Measurements from ENCODE around the gene CA10. TPM values are rescaled to one million over a fixed set of nuclear protein-coding genes. Genes with fewer than 3 reads are reported as not detected.

Gene CA10
- total RNA-seq, 2 donors from 2014 or later = 0.22 to 0.37 TPM

GRCh38 chr17:51736356-51736755 is 422.2 kb downstream of the CA10 start:
- Histone ChIP-seq H3K9ac (ENCODE audit: extremely low read depth, low read length, poor library complexity, severe bottlenecking) (no peak overlapping the region), H3K27ac (ENCODE audit: low read depth, low read length) (no peak overlapping the region), H3K4me3 (ENCODE audit: low read length) (no peak overlapping the region), H3K27me3 (ENCODE audit: control insufficient read depth, insufficient read depth, low read length, poor library complexity, severe bottlenecking) (no peaks in the 10 kb centered on the region), H3K4me1 (ENCODE audit: control insufficient read depth, insufficient read depth, low read length) (peaks cover 3% of the 10 kb centered on the region), H3K9me3 (ENCODE audit: control insufficient read depth, low read length) (no peaks in the 10 kb centered on the region), H3K36me3 (ENCODE audit: control insufficient read depth, insufficient read depth, low read length) (no peaks in the 10 kb centered on the region)
- Mint-ChIP-seq H3K4me3 (no peak overlapping the region), H3K27ac (no peak overlapping the region), H3K4me1 (peaks cover 31% of the 10 kb centered on the region), H3K27me3 (ENCODE audit: insufficient read depth) (no peaks in the 10 kb centered on the region), H3K9me3 (no peaks in the 10 kb centered on the region), H3K36me3 (ENCODE audit: low read depth) (peaks cover 2% of the 10 kb centered on the region)
- peak; percentile 31 for DNase-seq
- WGBS, 2 experiments (ENCODE audit: insufficient coverage in 1 of 2, insufficient read length in 1 of 2) = 93 to 100% methylated on average over 1 to 2 of the region's 2 CpGs
- TF ChIP-seq CTCF (conservative IDR thresholded peaks at IDR 0.05) = no peak

GRCh38 chr17:51734976-51735375 is 423.5 kb downstream of the CA10 start:
- no peak for TF ChIP-seq CTCF (conservative IDR thresholded peaks at IDR 0.05)
- Mint-ChIP-seq H3K36me3 (ENCODE audit: low read depth) (peaks cover 2% of the 10 kb centered on the region), H3K4me3 (no peak overlapping the region), H3K9me3 (no peaks in the 10 kb centered on the region), H3K4me1 (peaks cover 31% of the 10 kb centered on the region), H3K27me3 (ENCODE audit: insufficient read depth) (no peaks in the 10 kb centered on the region), H3K27ac (no peak overlapping the region)
- no peaks in the 10 kb centered on the region for H3K9me3 ChIP-seq (ENCODE audit: control insufficient read depth, low read length)
- H3K27me3 ChIP-seq (ENCODE audit: control insufficient read depth, insufficient read depth, low read length, poor library complexity, severe bottlenecking) = no peaks in the 10 kb centered on the region
- no peak overlapping the region for H3K27ac ChIP-seq (ENCODE audit: low read depth, low read length)
- no peak for DNase-seq
- H3K36me3 ChIP-seq (ENCODE audit: control insufficient read depth, insufficient read depth, low read length) = no peaks in the 10 kb centered on the region
- H3K9ac ChIP-seq (ENCODE audit: extremely low read depth, low read length, poor library complexity, severe bottlenecking) = no peak overlapping the region
- WGBS, 2 experiments (ENCODE audit: insufficient coverage in 1 of 2, insufficient read length in 1 of 2) = 81 to 100% methylated on average over 1 to 2 of the region's 2 CpGs
- H3K4me3 ChIP-seq (ENCODE audit: low read length) = no peak overlapping the region
- H3K4me1 ChIP-seq (ENCODE audit: control insufficient read depth, insufficient read depth, low read length) = peaks cover 3% of the 10 kb centered on the region

- no peak overlapping the region for H3K4me3 ChIP-seq (ENCODE audit: low read length)
- H3K4me1 Mint-ChIP-seq = peaks cover 31% of the 10 kb centered on the region
- WGBS, 2 experiments (ENCODE audit: insufficient coverage in 1 of 2, insufficient read length in 1 of 2) = 86 to 90% methylated on average over 2 to 4 of the region's 4 CpGs
Measured at GRCh38 chr17:51734462-51734861, 424.1 kb downstream of the CA10 start.

More at GRCh38 chr17:51734462-51734861, 424.1 kb downstream of the CA10 start:
- Histone ChIP-seq H3K9me3 (ENCODE audit: control insufficient read depth, low read length) (no peaks in the 10 kb centered on the region), H3K4me1 (ENCODE audit: control insufficient read depth, insufficient read depth, low read length) (peaks cover 3% of the 10 kb centered on the region), H3K27me3 (ENCODE audit: control insufficient read depth, insufficient read depth, low read length, poor library complexity, severe bottlenecking) (no peaks in the 10 kb centered on the region), H3K36me3 (ENCODE audit: control insufficient read depth, insufficient read depth, low read length) (no peaks in the 10 kb centered on the region), H3K9ac (ENCODE audit: extremely low read depth, low read length, poor library complexity, severe bottlenecking) (no peak overlapping the region), H3K27ac (ENCODE audit: low read depth, low read length) (no peak overlapping the region)
- H3K9me3 Mint-ChIP-seq = no peaks in the 10 kb centered on the region
- no peaks in the 10 kb centered on the region for H3K27me3 Mint-ChIP-seq (ENCODE audit: insufficient read depth)
- H3K27ac Mint-ChIP-seq = peak overlapping the region; percentile 59
- H3K4me3 Mint-ChIP-seq = no peak overlapping the region
- TF ChIP-seq CTCF (conservative IDR thresholded peaks at IDR 0.05) = peak; percentile 88
- peaks cover 2% of the 10 kb centered on the region for H3K36me3 Mint-ChIP-seq (ENCODE audit: low read depth)
- DNase-seq = peak; percentile 85
